HG03060 (cell line): ENCODE results near the gene GTF3C4.

Experiments
- ATAC-seq: cut with Tn5 transposase; IDR thresholded peaks from one replicate; pipeline ENCODE4 v1.9.1; 2021; ENCODE audit warnings: low read depth, moderate number of reproducible peaks; ENCODE audit not compliant: unreplicated experiment

Gene GTF3C4, protein sequence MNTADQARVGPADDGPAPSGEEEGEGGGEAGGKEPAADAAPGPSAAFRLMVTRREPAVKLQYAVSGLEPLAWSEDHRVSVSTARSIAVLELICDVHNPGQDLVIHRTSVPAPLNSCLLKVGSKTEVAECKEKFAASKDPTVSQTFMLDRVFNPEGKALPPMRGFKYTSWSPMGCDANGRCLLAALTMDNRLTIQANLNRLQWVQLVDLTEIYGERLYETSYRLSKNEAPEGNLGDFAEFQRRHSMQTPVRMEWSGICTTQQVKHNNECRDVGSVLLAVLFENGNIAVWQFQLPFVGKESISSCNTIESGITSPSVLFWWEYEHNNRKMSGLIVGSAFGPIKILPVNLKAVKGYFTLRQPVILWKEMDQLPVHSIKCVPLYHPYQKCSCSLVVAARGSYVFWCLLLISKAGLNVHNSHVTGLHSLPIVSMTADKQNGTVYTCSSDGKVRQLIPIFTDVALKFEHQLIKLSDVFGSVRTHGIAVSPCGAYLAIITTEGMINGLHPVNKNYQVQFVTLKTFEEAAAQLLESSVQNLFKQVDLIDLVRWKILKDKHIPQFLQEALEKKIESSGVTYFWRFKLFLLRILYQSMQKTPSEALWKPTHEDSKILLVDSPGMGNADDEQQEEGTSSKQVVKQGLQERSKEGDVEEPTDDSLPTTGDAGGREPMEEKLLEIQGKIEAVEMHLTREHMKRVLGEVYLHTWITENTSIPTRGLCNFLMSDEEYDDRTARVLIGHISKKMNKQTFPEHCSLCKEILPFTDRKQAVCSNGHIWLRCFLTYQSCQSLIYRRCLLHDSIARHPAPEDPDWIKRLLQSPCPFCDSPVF

DNA sequence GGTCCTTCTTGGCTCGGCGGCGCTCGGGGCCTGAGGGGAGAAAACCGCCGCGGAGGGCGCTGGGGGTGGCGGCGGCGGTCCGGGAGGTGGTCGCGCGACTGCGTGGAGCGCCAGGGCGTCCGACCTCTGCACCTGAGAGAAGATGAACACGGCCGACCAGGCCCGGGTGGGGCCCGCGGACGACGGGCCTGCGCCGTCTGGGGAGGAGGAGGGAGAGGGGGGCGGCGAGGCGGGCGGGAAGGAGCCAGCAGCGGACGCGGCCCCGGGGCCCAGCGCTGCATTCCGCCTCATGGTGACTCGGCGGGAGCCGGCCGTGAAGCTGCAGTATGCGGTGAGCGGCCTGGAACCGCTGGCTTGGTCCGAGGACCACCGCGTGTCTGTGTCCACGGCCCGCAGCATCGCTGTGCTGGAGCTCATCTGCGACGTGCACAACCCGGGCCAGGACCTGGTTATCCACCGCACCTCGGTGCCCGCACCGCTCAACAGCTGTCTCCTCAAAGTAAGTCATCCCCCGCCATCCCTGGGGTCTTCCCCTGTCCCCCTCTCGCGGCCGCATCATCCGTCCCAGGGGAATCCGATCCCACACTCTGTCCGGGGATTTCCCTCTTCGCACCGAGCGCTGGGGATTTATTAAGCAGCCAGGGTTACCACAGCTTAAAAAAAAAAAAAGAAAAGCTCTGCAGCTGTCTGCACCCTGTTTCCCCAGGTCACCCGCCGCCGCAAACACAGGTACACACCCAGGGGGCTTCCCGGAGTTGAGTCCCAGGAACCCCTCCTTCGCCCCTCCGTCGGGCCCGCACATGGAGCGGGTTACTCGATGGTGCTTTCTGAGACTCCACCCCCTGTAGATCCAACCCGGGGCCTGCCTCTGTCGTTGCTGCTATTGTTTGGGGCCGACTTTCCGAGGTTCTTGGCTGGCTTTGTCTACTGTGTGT is at the start of gene GTF3C4:
Gene GTF3C4 (plus strand): TSS at position 8 of the 935 bp plus-strand sequence. CDS start 135 bp downstream, at position 143.
- no peak for ATAC-seq

DNA sequence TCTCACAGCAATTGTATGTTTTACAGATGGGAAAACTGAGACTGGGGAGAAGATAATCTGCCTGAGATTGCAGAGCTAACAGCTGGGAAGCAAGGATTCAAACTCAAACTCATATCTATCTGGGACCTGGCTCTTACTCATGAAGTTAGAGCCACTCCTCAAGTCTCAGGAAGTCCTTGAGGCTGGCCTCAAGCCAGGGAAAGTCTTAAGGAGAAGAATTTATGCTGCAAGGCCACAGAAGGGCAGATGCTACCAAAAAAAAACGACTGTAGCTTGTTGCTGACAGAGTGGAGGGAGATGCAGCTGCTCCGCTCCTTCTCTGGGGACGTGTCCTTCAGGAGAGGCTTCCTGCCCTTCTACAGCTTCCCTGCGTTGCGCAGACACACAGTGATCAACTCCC is 48.1 kb upstream of the GTF3C4 start:
- ATAC-seq: no peak

DNA sequence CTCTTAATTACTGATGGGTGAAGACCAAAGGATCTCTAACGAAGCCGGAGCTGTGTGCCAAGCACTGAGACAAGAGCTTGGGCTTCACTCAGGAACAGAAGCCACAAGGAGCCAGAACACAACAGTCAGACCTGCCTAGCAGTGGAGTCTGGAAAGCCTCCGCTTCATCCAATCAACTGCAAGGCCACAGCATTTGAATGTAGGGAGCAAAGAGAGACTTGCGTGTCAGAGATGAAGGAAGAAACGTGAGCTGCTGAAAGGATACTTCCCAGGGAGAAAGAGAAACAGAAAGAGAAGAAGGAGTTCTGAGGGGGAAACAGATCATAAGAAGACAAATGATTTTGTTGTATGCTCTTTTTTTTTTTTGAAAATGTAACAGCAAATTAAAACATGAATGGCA is 44.0 kb upstream of the GTF3C4 start:
- ATAC-seq: no peak

DNA sequence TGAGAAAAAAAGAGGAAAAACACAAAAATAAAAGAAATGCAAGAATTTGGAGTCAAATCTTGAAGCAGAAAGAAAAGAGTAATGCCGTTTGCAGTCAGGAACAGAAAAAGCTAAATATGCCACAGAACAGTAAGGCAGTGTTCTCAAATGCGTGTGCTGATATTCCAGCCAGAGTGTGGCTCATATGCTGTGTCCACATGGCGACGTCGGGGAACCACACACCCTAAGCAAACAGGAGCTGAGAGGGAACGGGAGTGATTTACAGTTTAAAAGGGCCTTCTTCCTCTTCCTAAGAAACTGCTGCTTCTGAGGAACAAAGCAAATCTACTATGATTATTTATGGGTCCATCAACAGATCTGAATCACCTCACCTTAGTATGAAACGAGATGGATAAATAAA is 43.2 kb upstream of the GTF3C4 start:
- ATAC-seq: no peak

DNA sequence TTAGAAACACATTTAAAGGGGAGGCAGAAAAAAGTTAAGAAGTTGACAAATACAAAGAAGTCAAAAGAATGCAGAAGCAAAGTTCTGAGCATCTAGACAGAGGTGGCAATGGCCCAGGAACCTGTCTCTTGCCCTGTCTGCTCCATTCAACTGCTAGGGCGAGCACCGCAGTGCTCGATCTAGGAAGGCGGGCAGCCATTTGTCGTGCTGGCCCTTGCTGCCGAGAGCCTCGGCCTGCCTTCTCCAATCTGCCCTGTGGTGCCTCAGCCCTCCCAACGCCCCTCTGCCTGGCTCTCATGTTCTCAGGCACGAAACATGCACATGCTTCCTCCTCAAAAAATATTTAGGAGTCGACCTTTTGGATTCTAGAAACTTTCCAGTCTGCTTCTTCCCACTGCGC is 42.7 kb upstream of the GTF3C4 start:
- no peak for ATAC-seq

DNA sequence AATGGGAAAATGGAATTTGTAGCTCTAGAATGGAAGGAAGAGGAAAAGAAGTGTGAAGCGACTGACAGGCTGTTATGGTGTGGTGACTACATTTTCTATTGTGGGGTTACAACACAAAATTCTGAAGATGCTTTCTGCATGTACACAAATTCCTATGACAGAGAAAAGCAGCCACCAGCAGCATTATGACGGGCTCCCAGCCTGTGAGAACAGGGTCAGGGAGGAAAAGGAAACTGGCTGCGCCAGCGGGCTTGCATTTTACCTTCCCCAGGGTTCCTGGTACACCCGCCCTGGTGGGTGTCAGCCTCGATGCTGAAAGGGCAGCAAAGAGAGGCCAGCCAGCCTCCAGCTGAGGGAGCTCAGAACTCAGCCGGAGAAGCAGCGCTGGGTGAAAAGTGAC is 41.5 kb upstream of the GTF3C4 start:
- ATAC-seq: no peak

DNA sequence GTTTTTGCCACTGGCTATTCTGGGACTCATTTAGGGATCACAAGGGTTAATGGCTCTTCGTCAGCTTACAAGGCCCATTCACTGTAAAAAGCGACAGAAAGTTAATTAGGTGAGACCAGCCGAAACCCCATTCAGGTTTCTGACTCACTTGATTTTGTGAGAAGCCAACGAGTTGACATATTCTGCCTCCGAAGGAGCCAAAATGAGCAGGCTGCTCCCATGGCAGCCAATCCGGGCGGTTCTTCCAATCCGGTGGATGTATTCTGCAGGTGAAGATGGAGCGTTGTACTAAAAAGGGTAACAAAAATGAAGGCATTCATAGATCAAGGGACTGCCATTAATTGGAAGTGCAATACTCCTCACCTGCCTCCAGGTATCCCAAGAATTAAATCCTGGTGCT is 40.1 kb upstream of the GTF3C4 start:
- ATAC-seq: no peak

DNA sequence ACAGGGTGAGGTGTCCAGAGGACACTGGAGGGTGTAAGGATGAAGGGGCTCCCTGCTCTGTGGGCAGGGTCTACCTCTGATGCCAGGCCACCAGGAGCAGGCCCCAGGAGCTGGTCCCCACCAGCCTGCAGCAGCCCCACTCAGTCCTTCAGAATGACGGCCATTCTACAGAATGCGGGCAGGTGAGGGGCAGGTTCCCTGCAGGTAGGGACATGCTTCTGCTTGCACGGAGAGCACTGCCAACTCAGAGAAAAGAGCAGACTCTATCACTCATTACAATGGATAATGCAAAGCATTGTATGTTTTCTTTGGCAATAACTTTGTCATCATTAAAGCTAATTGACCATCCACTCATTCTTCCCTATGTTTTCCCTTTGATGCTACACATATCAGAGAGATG is 39.5 kb upstream of the GTF3C4 start:
- ATAC-seq: no peak

DNA sequence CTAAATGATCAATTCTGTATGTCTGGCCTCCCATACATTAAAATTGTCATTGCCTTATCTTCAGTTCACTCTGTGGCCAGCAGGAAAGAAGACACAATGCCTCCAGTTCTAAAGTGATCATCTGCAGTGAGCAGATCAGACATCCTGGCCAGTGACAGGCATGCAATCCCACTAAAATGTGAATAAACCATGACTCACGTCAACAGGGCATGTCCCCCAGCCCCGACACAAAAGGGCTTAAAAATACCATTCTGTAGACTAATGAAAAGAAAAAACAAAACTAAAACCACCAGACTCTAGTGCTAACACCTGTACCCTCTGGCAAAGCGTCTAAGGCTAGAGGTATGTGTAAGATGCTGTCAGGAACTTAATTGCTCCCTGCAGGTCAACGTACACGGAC is 39.0 kb upstream of the GTF3C4 start:
- no peak for ATAC-seq

DNA sequence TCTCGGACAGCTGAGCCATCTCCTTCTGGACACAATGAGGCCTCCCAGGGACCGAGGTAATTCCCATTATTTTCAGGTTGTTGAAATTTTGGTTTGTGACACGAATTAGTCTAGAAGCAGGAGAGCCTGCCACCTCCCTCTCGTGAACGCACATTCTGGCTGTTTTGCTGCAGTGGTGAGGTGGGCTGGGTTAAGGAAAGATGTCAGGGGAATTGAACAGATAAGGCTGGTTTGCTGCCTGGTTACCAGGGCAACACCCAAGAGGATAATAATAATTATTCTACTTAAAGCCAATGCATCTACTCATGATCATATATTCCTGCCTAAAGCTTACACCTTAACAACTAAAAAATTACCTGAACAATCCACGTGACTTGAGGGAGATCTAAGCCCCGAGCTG is 38.6 kb upstream of the GTF3C4 start:
- ATAC-seq: no peak

DNA sequence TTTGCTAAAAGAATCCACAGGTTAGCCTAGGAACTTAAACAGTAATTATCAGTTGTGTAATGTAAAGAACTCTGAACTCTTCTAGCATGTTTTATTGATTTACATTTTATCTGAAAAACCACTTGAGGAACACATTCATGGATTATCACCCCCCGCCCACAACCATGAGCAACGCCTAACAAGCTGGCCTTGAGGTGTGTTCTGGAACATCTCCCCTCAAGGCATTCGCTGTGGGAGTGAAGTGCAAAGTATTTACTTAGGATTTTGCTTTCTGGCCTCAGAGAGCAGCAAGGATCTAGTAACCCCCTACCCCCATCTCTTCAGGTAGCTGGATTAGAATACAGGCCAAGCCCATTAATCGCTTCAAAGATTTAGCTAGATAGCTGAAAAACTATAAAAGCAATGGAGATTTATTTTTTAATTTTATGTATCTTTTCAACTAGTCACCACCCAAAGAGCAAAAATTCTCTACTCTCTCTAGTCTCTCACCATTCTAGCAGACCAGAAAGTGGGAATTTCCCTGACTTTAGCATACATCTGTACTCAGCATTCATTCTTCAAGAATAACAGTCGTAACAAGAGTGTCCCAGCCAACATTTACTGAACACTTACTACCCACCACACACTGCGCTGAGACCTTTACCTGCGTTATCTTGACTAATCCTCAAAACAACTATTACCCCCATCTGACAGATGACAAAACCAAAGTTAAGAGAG is 37.7 kb upstream of the GTF3C4 start:
- no peak for ATAC-seq

DNA sequence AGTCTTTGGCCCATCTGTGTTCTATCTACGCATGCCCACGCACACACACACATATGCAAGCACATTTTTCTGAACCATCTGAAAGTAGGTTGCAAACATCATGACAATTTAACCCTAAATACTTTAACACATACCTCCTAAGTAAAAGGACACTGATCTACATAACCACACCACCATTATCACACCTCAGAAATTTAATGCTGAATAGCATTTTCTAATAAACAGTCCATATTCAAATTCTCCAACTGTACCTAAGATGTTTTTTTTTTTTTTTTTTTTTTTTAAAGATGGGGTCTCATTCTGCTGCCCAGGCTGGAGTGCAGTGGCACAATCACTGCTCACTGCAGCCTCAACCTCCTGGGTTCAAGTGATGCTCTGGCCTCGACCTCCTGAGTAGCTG is 35.9 kb upstream of the GTF3C4 start:
- ATAC-seq: no peak

DNA sequence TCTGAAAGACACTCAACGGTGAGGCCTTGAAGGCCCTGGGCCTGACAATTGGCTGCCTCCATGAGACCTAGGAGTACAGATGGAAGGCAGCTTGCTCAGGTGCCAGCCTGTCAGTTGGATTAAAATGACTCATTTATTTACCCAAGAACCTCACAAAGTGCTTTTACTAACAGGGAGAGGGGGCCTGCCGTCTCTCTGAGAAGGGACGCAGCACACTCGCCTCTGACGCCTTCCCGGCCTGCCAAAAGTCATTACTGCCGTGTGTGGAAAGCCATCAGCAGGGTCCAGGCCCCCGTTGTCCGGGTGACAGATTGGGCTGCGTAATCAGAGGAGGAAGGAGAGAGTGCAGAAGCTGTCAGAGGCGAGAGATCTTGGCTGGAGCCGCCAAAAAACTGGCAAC is 32.9 kb upstream of the GTF3C4 start:
- ATAC-seq: no peak

DNA sequence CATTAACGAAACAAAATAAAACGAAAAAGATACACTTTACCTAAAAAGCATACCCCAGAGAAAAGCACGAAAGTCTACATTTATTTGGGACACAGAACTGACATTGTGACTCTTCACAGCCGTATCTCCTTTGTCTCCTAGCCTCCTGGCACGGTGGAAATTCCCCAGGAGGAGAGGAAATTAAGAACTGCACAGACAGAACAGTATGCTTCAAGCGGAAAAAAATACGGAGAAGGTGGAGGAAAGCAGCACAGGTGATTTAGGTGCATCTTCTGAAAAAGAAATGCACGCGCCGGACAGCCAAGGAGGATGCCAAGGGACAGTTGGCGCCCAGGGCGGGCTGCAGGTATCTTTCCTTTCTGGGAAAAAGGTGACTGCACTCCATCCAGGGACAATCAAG is 32.5 kb upstream of the GTF3C4 start:
- ATAC-seq: no peak

DNA sequence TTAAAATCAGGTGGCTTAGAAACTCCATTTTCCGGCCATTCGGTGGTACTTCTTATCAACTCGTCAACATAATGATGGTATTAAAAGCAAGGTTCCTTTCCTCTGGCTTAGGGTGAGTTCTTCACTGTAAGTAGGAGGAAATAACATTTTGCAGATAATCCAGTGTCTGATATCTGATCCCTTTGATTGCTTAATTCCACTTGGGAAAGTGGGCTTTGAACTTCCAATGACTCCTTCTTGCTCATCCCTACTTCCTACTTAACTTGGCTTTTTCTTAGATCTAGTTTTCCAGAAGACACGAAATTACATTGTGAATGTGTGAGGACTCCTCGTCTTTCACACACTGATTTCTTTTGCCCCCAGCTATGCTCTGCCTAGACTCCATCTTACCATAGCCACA is 32.0 kb upstream of the GTF3C4 start:
- ATAC-seq: no peak

DNA sequence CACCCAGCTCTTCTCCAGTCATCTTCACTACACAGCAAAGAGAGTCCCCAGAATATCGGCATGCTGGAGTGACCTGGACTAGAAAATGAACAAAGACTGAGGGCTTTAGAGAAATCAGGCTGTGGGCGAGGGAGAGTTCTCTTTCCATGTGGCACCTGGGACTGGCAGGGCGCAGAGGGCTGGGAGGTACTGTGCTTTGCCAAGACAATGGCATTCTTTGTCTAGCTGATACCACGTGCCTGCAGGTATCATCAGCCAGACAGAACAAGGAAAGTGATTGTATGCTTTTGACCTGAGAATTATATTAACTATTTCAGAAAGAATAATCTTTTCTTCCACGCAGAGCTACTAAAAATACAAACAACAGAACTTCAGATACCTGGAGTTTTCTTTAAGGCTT is 30.9 kb upstream of the GTF3C4 start:
- no peak for ATAC-seq

DNA sequence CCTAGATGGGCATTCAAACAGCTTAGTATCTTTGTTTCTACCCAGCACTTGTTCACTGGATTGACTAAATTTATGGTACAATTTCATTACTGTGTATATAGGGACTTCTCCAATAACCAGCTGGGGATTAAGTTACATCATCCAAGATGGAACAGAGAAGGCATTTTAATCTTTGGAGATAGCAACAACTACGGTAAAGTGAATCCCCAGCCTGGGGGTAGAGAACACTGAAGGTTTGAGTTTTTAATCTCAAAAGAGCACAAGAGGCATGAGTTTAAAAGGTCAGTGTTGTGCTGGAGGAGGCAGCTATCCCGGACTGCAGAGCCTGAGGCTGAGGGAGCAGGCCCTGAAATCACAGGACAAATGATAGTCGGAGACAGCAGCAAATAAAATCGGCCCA is 29.0 kb upstream of the GTF3C4 start:
- ATAC-seq: no peak

DNA sequence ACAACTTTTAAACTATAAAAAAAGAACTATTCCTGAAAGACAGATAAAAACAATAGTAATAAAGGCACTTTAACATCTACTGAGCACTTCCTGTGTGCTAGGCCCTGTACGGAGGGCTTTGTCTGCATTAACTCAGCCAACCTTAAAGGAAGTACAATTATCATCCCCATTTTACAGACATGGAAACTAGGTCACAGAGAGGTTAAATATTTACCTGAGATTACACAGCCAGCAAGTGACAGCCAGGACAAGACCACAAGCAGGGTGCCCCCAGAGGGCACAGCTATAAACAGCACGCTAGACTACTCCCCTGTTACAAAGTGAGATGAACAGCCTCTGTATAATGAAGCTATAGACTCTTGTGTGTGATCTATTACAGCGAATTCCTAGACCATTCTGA is 26.0 kb upstream of the GTF3C4 start:
- ATAC-seq: no peak

DNA sequence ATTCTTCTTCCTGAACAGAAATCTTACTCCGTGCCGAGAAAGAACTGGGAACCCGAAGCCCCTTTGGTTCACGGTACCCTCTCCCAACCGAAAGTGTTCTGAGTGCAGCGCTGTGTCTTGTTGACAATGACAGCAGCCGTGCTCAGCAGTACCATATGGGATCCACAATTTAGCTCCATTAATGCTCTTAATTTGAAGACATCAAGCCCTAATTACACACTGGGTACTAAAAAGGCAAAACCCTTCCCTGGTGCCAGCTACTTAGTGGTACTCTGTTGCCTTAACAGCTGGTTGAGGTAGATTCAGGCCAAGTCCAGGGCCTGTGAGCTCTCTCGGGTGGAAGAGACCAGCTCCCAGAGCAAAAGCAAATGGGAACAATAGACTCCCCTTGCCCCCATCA is 25.0 kb upstream of the GTF3C4 start:
- no peak for ATAC-seq

DNA sequence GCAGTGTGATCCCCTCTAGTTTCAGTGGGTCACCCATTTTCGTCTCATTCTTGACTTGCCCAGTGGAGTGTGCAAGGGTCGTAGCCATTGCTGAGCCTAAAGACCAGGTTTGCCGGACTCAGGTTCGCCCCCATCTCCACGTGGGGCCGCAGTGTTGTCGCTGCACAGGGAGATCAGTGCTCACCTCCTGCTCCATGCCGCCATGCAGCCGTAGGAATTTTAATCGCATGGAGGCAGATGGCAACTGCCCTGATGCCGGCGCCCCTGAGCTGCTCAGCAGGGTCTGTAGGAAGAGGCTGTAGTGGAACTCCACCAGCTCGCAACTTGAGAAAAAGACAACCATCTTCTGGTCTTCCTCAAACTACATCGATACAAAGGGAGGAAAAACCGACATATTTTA is 24.6 kb upstream of the GTF3C4 start:
- no peak for ATAC-seq
